HG03469 (cell line): ENCODE measurements around the gene NF2.

Source experiments
- ATAC-seq: cut with Tn5 transposase; IDR thresholded peaks from one replicate; pipeline ENCODE4 v1.9.1; 2021; ENCODE audit warnings: mild to moderate bottlenecking, moderate library complexity, moderate number of reproducible peaks; ENCODE audit not compliant: unreplicated experiment

The NF2 gene

DNA sequence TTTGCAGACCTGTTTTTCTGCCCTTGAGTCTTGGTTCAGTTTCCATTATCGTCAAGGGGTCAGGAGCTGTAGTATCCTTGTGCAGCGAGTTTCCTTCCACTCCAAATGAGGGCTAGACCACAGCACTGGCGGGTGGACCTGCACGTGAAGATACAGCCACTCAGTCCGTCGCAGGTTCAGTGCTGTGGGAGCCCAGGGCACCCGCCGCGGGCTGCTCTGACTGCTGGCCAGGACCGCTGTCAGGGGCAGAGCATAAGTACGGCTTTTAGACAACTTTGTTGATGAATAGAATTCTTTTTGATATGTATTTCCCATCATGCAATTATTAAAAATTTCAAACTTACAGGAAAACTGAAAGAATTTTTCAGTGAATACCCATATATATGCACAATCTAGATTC is 56.6 kb downstream of the NF2 start:
- ATAC-seq, result no peak

DNA sequence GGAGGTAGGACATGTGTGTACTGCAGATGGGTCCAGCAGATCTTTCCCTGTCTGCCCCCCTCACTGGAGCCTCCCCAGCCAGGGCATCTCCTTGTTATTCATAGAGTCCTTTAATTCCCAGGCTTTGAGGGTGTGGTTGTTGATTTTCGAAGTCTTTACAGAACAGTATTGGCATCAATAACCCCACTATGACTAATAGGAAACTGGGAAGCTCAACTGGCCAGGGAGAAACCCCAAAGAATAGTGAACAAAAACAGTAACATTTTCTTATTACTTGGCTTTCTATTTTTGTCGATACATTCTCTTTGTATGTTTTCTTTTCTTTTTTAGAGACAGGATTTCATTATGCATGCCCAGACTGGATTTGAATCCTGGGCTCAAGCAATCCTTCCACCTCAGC is 57.9 kb downstream of the NF2 start:
- no peak for ATAC-seq

- ATAC-seq, result no peak
Measured at GRCh38 chr22:29663180-29663821, 59.9 kb downstream of the NF2 start.

DNA sequence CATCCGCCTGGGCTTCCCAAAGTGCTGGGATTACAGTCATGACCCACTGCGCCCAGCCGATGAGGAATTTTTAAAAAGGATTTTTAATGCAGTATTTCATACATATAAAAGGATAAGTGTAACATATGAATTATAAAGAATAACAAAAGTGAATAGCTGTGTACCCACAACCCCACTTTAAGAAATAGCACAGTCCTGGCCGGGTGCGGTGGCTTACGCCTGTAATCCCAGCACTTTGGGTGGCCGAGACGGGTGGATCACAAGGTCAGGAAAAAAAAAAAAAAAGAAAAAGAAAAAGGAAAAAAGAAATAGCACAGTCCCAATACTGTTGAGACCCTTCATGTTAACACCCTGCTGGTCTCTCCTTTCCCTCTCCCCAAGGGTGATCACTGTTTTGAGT is 62.1 kb downstream of the NF2 start:
- ATAC-seq, result no peak

DNA sequence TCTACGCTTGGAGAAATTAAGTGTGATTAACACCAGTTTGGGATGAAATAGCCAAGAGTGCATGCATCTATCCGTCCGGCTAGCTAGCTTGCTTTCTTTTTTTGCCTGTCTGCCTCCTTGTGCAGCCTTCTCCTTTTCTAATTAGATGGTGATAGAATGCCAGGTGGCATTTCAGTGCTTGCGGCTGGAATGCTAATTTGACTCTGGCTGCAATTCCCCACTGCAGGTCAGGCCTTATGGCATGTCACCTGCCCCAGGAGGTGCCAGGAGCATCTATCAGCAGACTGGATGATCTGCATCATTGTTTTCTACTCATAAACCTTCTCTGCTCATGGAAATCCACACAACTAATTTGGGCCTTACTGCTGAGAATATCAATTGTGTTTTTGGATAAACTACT is 65.2 kb downstream of the NF2 start:
- ATAC-seq, result no peak

- ATAC-seq, result no peak
Measured at GRCh38 chr22:29670626-29671025, 67.2 kb downstream of the NF2 start.

DNA sequence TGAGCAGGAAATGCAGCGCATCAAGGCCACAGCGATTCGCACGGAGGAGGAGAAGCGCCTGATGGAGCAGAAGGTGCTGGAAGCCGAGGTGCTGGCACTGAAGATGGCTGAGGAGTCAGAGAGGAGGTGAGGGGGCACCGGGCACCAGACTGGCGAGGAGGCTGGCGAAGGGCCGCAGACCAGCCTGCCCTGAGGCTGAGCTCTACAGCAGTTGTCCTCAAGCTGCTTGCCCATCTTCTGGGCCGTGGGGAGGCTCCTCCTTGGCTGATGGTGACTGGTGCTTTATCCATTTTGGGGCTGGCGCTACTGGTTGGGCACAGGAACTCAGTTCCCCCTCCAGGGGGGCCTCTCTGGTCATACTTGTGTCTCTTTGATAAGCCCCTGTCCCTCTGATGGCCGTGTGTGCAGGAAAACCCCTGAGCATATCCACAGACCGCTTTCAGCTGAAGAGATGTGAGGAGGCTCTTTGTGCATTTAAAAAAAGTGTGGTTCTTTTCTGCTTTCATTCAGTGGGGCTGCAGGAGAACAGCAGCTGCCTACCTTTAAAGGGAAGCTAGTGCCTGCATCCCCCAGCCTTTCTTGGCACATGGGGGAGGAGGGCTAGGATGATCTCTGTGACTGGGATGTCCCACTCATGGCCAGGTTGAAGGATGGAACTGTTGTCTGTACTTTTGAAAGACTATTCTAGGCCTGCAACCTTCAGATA is 70.1 kb downstream of the NF2 start:
- ATAC-seq, result no peak

DNA sequence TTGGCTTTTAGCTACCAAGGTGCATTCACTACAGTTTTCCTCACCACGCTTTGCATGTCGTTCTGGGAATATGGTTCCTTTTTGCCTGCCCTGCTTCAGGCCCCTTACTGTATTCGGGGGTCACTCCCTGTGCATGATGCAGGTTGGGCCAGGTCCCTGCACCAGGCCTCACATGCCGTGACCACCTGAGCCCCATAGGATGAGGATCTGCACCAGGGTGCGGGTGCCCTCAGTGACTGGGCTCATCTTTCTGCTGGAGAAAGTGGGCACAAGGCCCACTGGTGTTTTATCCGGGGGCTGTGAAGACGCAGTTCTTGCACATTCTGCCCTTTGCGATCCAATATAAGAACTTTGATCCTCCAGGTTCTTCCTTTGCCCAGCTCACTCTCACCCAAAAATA is 70.7 kb downstream of the NF2 start:
- no peak for ATAC-seq

DNA sequence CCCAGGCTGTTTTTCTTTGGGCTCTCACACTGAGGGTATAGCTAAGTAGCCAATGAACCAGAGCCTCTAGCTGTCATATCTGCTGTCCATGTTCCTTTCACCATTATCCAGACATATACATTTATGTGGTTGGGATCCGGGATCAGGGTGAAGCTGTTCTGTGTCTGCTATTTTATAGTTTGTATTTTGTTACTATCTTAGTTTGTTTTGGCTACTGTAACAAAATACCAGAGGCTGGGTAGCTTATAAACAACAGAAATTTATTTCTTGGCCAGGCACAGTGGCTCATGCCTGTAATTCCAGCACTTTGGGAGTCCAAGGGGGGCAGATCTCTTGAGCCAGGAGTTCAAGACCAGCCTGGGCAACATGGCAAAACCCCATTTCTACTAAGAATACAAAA is 75.9 kb downstream of the NF2 start:
- no peak for ATAC-seq

DNA sequence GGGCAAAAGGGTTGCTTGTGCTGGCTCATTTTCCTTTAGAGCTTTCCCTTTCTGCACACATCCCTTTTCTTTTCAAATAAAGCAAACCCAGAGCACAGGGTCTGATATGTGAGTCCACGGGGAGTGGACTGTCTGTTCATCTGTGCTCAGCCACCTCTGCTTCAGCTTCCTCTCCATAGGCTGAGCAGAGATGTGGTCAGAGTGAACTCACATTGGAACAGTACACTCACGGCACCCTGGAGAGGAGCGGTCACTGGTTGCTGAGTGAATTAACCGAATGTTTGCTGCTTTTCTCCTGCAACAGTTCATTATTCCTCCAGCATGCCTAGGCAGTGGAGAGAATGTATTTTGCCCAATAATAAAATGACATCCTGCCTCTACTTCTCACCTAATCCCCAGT is 80.1 kb downstream of the NF2 start:
- no peak for ATAC-seq

GRCh38 chr22:29684244-29684643 is 80.8 kb downstream of the NF2 start:
- no peak for ATAC-seq

- ATAC-seq, result no peak
Measured at GRCh38 chr22:29689206-29689879, 85.9 kb downstream of the NF2 start.

- no peak for ATAC-seq
Measured at GRCh38 chr22:29689880-29690213, 86.4 kb downstream of the NF2 start.

DNA sequence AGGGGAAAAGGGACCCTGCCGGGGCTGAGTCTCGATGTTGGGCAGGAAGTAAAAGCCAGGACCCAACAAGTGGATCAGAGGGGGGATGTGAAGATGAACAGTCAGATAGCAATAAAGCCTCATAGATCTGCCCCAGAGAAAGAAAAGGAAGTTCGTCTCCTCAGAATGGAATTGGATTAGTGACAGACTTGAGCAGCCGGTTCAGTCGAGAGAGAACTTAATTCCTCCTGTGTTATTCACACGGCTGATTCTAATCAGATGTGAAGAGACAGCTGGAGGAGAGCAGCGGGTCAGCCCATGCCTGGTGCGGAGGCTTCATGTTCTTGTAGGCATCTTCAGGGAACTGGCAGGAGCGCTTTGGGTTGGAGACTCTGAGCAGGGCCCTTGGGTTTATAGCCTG is 87.0 kb downstream of the NF2 start:
- ATAC-seq, result no peak

DNA sequence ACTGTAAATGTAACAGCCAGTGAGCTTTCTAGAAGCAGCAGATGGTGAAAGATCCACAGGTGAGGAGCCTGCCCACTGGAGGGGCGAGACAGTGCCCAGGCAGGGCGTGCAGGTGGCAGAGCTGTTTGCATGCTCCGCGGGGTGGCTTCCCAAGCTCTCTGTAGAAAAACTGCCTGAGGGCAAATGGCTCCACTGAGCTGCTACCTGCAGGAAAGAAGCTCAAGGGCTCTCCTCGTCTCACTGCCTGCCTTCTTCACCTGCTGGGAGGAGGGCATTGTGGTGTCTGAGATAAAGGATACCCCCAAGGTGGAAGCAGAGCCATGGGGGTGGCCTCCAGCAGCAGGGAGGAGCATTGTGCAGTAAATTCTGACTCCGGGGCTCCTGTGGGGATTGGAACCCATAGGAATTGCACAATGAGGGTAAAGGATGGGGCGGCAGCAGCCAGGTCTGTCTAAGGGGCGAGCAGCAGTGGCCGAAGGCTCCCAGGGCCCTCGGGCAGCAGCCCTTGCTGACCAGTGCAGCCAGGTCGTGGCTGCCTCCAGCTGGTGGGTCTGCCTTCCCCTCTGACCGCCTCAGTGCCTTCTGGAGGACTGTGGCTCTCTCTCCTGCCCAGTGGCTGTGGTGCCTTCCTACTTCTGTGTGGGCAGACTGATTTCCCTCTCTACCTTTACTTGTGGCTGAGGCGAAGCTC is 88.3 kb downstream of the NF2 start:
- no peak for ATAC-seq

DNA sequence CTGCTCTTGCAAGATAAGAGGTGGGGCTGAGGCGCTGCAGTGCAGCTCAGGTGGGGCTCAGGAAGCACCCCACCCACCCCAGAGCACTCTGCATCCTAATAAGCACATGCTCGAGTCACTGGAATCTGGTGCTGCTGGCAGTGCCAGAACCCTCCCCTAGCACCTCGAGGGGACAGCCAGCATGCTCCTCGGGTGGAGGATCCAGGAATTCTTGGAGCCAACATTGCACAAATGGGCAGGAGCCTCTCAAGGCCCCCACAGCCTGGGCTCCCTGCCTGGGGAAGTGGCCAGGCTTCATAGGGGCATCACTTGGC is 88.9 kb downstream of the NF2 start:
- no peak for ATAC-seq

DNA sequence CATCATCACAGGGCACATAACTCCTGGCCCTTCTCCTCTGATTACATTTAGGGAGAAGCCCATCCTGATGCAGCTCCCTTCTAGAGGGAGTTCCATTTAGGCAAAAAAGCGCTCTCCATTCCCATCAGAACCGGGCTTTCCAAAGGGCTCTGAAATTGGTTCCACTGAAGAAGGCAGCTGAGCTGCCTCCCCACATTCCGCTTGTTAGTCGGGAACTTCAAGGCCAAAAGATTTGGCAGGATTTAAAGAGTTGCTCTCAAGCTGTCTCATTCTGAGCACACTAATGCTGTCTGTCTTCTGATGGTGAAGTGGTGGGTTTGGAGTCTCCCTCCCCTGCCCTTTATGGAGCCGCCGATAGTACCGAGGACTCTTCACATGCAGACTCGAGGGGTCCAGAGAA is 89.7 kb downstream of the NF2 start:
- no peak for ATAC-seq

- no peak for ATAC-seq
Measured at GRCh38 chr22:29693671-29694070, 90.2 kb downstream of the NF2 start.

- ATAC-seq, result no peak
Measured at GRCh38 chr22:29695129-29695926, 91.9 kb downstream of the NF2 start.

GRCh38 chr22:29697853-29698598 is 94.6 kb downstream of the NF2 start:
- no peak for ATAC-seq
